HEK293 (cell line): Measurements from ENCODE around the gene LRFN4.

Experiments used
- SP7 ChIP-seq: fragments of 450-650 bp; formaldehyde crosslinking; IDR thresholded peaks from 2 replicates; pipeline ENCODE4 v1.5.1; 2016; ENCODE audit warnings: missing biosample characterization, missing genetic modification characterization
- ZNF658 ChIP-seq: fragments of 450-650 bp; formaldehyde crosslinking; IDR thresholded peaks from 2 replicates; pipeline ENCODE4; 2016; ENCODE audit warnings: missing biosample characterization, missing genetic modification characterization
- ZNF692 ChIP-seq: fragments of 450-650 bp; formaldehyde crosslinking; IDR thresholded peaks from 2 replicates; pipeline ENCODE4 v1.5.1; 2016; ENCODE audit warnings: missing biosample characterization, missing genetic modification characterization
- ZSCAN18 ChIP-seq: fragments of 450-650 bp; formaldehyde crosslinking; IDR thresholded peaks from 2 replicates; pipeline ENCODE4 v1.5.1; 2016; ENCODE audit warnings: missing biosample characterization, missing genetic modification characterization
- TF ChIP-seq, protein P1 (sequence below): fragments of 450-650 bp; formaldehyde crosslinking; IDR thresholded peaks from 2 replicates; pipeline ENCODE4 v1.5.1; 2016; ENCODE audit warnings: missing biosample characterization, missing genetic modification characterization

DNA sequence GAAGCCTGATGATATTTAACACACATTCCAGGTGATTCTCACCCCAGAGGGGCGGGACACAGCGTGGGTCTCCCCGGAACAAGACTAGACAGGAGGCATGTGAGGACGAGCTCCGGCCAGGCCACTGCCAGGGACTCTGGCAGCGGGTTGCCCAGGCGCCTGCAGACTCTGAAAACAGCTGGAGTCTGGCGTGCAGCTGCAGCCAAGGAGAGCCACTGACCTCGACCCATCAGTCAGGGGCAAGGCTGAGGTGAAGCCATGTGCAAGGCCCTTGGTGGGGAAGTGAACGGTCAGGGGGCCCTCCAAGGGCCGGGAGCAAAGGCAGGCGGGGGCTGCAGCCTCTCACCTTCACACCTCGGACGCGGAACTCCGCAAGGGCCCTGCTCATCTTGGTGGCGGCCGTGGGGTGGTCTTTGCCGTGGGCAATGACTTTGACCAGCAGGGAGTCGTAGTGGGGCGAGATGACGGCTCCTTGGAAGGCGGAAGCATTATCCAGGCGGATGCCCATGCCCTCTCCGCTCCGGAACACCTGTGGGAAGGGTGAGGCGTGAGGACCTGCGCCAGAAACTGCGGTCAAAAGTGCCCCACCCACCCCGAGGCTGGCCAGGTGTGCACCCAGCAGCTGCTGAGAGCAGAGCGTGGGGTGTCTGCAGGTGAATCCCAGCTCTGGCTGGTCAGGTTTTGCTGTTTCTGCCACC lies 6.7 kb downstream of the LRFN4 start:
- TF ChIP-seq, protein P1, sequence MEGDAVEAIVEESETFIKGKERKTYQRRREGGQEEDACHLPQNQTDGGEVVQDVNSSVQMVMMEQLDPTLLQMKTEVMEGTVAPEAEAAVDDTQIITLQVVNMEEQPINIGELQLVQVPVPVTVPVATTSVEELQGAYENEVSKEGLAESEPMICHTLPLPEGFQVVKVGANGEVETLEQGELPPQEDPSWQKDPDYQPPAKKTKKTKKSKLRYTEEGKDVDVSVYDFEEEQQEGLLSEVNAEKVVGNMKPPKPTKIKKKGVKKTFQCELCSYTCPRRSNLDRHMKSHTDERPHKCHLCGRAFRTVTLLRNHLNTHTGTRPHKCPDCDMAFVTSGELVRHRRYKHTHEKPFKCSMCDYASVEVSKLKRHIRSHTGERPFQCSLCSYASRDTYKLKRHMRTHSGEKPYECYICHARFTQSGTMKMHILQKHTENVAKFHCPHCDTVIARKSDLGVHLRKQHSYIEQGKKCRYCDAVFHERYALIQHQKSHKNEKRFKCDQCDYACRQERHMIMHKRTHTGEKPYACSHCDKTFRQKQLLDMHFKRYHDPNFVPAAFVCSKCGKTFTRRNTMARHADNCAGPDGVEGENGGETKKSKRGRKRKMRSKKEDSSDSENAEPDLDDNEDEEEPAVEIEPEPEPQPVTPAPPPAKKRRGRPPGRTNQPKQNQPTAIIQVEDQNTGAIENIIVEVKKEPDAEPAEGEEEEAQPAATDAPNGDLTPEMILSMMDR (tag by site-specific recombination) = no peak
- no peak for TF ChIP-seq ZNF692 (tag by site-specific recombination)
- TF ChIP-seq ZNF658 (tag by site-specific recombination) = no peak
- no peak for TF ChIP-seq SP7 (tag by site-specific recombination)
- no peak for TF ChIP-seq ZSCAN18 (tag by site-specific recombination)
